ENCODE data around the gene EXOC6B. TPM values are rescaled to one million over a fixed set of nuclear protein-coding genes. Genes with fewer than 3 reads are reported as not detected.
A peak's percentile ranks its signal among the peaks of the same experiment; 100 is the strongest.

EXOC6B gene
- total RNA-seq, 1 donor from 2014 or later = 35.2 TPM

- Histone ChIP-seq H3K9me3 (no peaks in the 10 kb centered on the region), H3K4me1 (peaks cover 66% of the 10 kb centered on the region), H3K36me3 (no peaks in the 10 kb centered on the region), H3K27me3 (peaks cover 76% of the 10 kb centered on the region), H3K27ac (no peak overlapping the region), H3K4me3 (peak overlapping the region; percentile 46)
- intact Hi-C loops (cut with DNase I) = loop anchor here (10.0 kb wide), 1 partner anchor 222 kb away; no protein-coding TSS in a partner anchor
- no peak for TF ChIP-seq CTCF (IDR thresholded peaks at IDR 0.05)
- ATAC-seq (no peak), DNase-seq (peak; percentile 52)
Measured at GRCh38 chr2:72146347-72147302, 679.2 kb downstream of the EXOC6B start.

- Histone ChIP-seq H3K27ac (no peak overlapping the region), H3K4me3 (peak overlapping the region; percentile 46), H3K36me3 (no peaks in the 10 kb centered on the region), H3K4me1 (peaks cover 66% of the 10 kb centered on the region), H3K27me3 (peaks cover 74% of the 10 kb centered on the region), H3K9me3 (no peaks in the 10 kb centered on the region)
- no peak for TF ChIP-seq CTCF (IDR thresholded peaks at IDR 0.05)
- peak; percentile 20 for DNase-seq
- intact Hi-C loops (cut with DNase I) = loop anchor here (10.0 kb wide), 1 partner anchor 221 kb away; no protein-coding TSS in a partner anchor
- ATAC-seq = no peak
Measured at GRCh38 chr2:72145658-72146329, 680.0 kb downstream of the EXOC6B start.

GRCh38 chr2:72145289-72145657 is 680.6 kb downstream of the EXOC6B start:
- H3K27ac ChIP-seq = no peak overlapping the region
- no peaks in the 10 kb centered on the region for H3K9me3 ChIP-seq
- H3K36me3 ChIP-seq = no peaks in the 10 kb centered on the region
- peaks cover 72% of the 10 kb centered on the region for H3K27me3 ChIP-seq
- peaks cover 66% of the 10 kb centered on the region for H3K4me1 ChIP-seq
- DNase-seq = peak; percentile 60
- no peak for ATAC-seq
- intact Hi-C loops (cut with DNase I) = loop anchor here (10.0 kb wide), 1 partner anchor 220 kb away; no protein-coding TSS in a partner anchor
- H3K4me3 ChIP-seq = peak overlapping the region; percentile 46
- no peak for TF ChIP-seq CTCF (IDR thresholded peaks at IDR 0.05)

GRCh38 chr2:72144632-72145288 is 681.1 kb downstream of the EXOC6B start:
- peak; percentile 71 for DNase-seq
- H3K27me3 ChIP-seq = peaks cover 68% of the 10 kb centered on the region
- intact Hi-C loops (cut with DNase I) = loop anchor here (10.0 kb wide), 1 partner anchor 220 kb away; no protein-coding TSS in a partner anchor

More at GRCh38 chr2:72144632-72145288, 681.1 kb downstream of the EXOC6B start:
- TF ChIP-seq CTCF (IDR thresholded peaks at IDR 0.05) = no peak
- no peaks in the 10 kb centered on the region for H3K9me3 ChIP-seq
- ATAC-seq = peak; percentile 11
- peaks cover 60% of the 10 kb centered on the region for H3K4me1 ChIP-seq
- H3K27ac ChIP-seq = no peak overlapping the region
- H3K4me3 ChIP-seq = peak overlapping the region; percentile 46
- H3K36me3 ChIP-seq = no peaks in the 10 kb centered on the region

Measured in upper lobe of right lung (tissue), 1 donor.